Keratinocyte (primary cell): Measurements from ENCODE around the gene LRR1.
"Not testable (repeated sequence)": the region's sequence is repeated elsewhere in the genome, so short reads cannot be mapped to it uniquely, and the experiment has no call there.

Experiments used
- EZH2 ChIP-seq: IDR thresholded peaks from one replicate; pipeline ENCODE4 v1.6.1; 2012; ENCODE audit warnings: inconsistent platforms, mild to moderate bottlenecking, low read length, moderate library complexity
- TF ChIP-seq, protein P1 (sequence below), 3 experiments: IDR thresholded peaks in 1 of 3; conservative IDR thresholded peaks in 1 of 3; optimal IDR thresholded peaks in 1 of 3; 2 replicates in 2 of 3; 3 replicates in 1 of 3; pipeline versions ENCODE3 to v1.5.1; 2011; ENCODE audit warnings: low read length in 3 of 3, mild to moderate bottlenecking in 3 of 3, moderate library complexity in 2 of 3, control low read depth in 1 of 3, inconsistent platforms in 1 of 3; ENCODE audit not compliant: insufficient read depth in 2 of 3; ENCODE audit errors: extremely low read depth in 1 of 3

DNA sequence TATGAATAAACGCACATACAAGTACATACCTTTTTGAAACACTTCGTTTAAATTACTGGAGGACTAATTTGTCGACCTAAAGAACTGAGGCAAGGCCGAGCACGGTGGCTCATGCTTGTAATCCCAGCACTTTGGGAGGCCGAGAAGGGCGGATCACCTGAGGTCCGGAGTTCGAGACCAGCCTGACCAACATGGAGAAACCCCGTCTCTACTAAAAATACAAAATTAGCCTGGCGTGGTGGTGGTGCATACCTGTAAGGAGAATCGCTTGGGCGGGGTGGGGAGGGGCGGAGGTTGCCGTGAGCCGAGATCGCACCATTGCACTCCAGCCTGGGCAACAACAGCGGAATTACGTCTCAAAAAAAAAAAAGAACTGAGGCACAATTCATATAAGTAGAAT lies 20.5 kb downstream of the LRR1 start:
- TF ChIP-seq, protein P1, sequence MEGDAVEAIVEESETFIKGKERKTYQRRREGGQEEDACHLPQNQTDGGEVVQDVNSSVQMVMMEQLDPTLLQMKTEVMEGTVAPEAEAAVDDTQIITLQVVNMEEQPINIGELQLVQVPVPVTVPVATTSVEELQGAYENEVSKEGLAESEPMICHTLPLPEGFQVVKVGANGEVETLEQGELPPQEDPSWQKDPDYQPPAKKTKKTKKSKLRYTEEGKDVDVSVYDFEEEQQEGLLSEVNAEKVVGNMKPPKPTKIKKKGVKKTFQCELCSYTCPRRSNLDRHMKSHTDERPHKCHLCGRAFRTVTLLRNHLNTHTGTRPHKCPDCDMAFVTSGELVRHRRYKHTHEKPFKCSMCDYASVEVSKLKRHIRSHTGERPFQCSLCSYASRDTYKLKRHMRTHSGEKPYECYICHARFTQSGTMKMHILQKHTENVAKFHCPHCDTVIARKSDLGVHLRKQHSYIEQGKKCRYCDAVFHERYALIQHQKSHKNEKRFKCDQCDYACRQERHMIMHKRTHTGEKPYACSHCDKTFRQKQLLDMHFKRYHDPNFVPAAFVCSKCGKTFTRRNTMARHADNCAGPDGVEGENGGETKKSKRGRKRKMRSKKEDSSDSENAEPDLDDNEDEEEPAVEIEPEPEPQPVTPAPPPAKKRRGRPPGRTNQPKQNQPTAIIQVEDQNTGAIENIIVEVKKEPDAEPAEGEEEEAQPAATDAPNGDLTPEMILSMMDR (optimal IDR thresholded peaks at IDR 0.05 in 1 of 3, IDR thresholded peaks at IDR 0.05 in 1 of 3, conservative IDR thresholded peaks at IDR 0.05 in 1 of 3; ENCODE audit: extremely low read depth in 1 of 3, insufficient read depth in 2 of 3, low read length in 3 of 3): not testable (repeated sequence)
- TF ChIP-seq EZH2: not testable (repeated sequence)
